ENCODE results near the gene CD274. TPM values are rescaled to one million over a fixed set of nuclear protein-coding genes. Genes with fewer than 3 reads are reported as not detected.
"Not testable (repeated sequence)": the region's sequence is repeated elsewhere in the genome, so short reads cannot be mapped to it uniquely, and the experiment has no call there.

Gene CD274
- total RNA-seq, 2 experiments from 2014 or later = 5.3 to 6.3 TPM

DNA sequence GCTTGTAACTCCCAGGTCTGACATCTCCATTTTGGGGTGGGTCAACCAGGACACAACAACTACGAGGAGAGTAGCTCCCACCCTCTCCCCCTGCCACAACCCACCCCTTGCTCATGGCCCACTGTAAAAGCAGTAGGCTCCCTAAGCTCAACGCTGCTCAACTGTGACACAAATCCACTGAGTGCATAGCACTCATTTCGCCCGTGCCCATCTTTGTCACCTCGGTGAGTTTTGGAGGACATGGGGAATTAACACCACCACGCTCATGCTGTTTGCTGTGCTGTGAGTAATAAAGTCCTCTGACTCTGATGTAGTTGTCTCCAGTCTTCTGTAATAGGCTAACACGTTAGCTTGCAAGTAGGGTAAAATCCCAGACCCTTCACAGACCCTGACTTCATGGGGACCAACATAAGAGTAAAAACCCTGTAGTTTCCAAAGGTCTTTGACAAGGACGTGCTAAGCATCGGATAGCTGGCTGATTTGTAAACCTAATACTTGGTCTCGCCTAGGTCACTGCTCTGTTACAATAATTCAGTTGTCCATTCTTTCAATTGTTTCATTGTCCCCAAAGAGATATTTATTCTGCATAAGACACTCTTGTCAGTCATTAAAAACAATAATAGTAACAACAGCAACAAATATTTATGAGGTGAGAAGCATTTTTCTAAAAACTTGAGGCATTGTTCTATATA is 20.3 kb upstream of the CD274 start:
- TF ChIP-seq, protein P1, sequence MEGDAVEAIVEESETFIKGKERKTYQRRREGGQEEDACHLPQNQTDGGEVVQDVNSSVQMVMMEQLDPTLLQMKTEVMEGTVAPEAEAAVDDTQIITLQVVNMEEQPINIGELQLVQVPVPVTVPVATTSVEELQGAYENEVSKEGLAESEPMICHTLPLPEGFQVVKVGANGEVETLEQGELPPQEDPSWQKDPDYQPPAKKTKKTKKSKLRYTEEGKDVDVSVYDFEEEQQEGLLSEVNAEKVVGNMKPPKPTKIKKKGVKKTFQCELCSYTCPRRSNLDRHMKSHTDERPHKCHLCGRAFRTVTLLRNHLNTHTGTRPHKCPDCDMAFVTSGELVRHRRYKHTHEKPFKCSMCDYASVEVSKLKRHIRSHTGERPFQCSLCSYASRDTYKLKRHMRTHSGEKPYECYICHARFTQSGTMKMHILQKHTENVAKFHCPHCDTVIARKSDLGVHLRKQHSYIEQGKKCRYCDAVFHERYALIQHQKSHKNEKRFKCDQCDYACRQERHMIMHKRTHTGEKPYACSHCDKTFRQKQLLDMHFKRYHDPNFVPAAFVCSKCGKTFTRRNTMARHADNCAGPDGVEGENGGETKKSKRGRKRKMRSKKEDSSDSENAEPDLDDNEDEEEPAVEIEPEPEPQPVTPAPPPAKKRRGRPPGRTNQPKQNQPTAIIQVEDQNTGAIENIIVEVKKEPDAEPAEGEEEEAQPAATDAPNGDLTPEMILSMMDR (IDR thresholded peaks at IDR 0.05) = no peak
- no peaks in the 10 kb centered on the region for H3K27me3 ChIP-seq (ENCODE audit: control insufficient read depth in 1 of 2, insufficient read depth in 2 of 2, low read length in 2 of 2)
- DNase-seq (no peak), ATAC-seq (ENCODE audit: poor library complexity) (no peak)
- Mint-ChIP-seq H3K9me3 (no peaks in the 10 kb centered on the region), H3K27me3 (no peaks in the 10 kb centered on the region), H3K36me3 (ENCODE audit: low read depth) (peaks cover 33% of the 10 kb centered on the region), H3K4me3 (no peak overlapping the region), H3K27ac (no peak overlapping the region), H3K4me1 (ENCODE audit: low read depth) (peaks cover 9% of the 10 kb centered on the region)
- POLR2A ChIA-PET = interaction anchor here (0.6 kb wide), 1 partner anchor 161 kb away, joined by 3 read pairs; no protein-coding TSS in a partner anchor
- no peaks in the 10 kb centered on the region for H3K4me1 ChIP-seq (ENCODE audit: insufficient read depth, low read length)
- peaks cover 0 to 11% of the 10 kb centered on the region in 2 experiments for H3K9me3 ChIP-seq (ENCODE audit: control insufficient read depth in 1 of 2, insufficient read depth in 1 of 2, low read length in 2 of 2)
- peaks cover 24% of the 10 kb centered on the region for H3K36me3 ChIP-seq (ENCODE audit: insufficient read depth, low read length)
- CTCF ChIA-PET = no interaction called here
- no peak overlapping the region for H3K27ac ChIP-seq (ENCODE audit: low read depth in 1 of 2, low read length in 2 of 2)
- no peak overlapping the region for H3K4me3 ChIP-seq (ENCODE audit: low read length)
- intact Hi-C loops (cut with DNase I, micrococcal nuclease) = loop anchor here in 1 of 2 experiments (5.0 to 10.0 kb wide), 3 partner anchors 355 to 668 kb away; a partner anchor contains a TSS

- Mint-ChIP-seq H3K27ac (no peak overlapping the region), H3K4me1 (ENCODE audit: low read depth) (peaks cover 14% of the 10 kb centered on the region), H3K27me3 (no peaks in the 10 kb centered on the region), H3K36me3 (ENCODE audit: low read depth) (peaks cover 42% of the 10 kb centered on the region), H3K9me3 (no peaks in the 10 kb centered on the region), H3K4me3 (no peak overlapping the region)
- no peak for ATAC-seq (ENCODE audit: poor library complexity)
- Histone ChIP-seq H3K27ac (ENCODE audit: low read depth in 1 of 2, low read length in 2 of 2) (no peak overlapping the region), H3K27me3 (ENCODE audit: control insufficient read depth in 1 of 2, insufficient read depth in 2 of 2, low read length in 2 of 2) (no peaks in the 10 kb centered on the region), H3K36me3 (ENCODE audit: insufficient read depth, low read length) (peaks cover 33% of the 10 kb centered on the region), H3K4me1 (ENCODE audit: insufficient read depth, low read length) (peaks cover 2% of the 10 kb centered on the region), H3K4me3 (ENCODE audit: low read length) (no peak overlapping the region), H3K9me3 (ENCODE audit: control insufficient read depth in 1 of 2, insufficient read depth in 1 of 2, low read length in 2 of 2) (peaks cover 0 to 11% of the 10 kb centered on the region in 2 experiments)
- POLR2A ChIA-PET = no interaction called here
- intact Hi-C loops (cut with DNase I, micrococcal nuclease) = loop anchor here in 1 of 2 experiments (10.0 kb wide), 1 partner anchor 574 kb away; a partner anchor contains a TSS
- TF ChIP-seq, protein P1 (IDR thresholded peaks at IDR 0.05) = no peak
- CTCF ChIA-PET = interaction anchor here (1.5 kb wide), 1 partner anchor 19 kb away, joined by 5 read pairs; the partner anchor contains the start of gene CD274
- no peak for DNase-seq
Observed at GRCh38 chr9:5430912-5431311, 19.4 kb upstream of the CD274 start.

- Histone ChIP-seq H3K9me3 (ENCODE audit: control insufficient read depth in 1 of 2, insufficient read depth in 1 of 2, low read length in 2 of 2) (peaks cover 0 to 11% of the 10 kb centered on the region in 2 experiments), H3K4me1 (ENCODE audit: insufficient read depth, low read length) (peaks cover 17% of the 10 kb centered on the region), H3K36me3 (ENCODE audit: insufficient read depth, low read length) (peaks cover 34% of the 10 kb centered on the region)
- ATAC-seq (ENCODE audit: poor library complexity); POLR2A ChIA-PET; H3K27ac Mint-ChIP-seq; H3K27me3 Mint-ChIP-seq; H3K4me3 ChIP-seq (ENCODE audit: low read length); H3K27me3 ChIP-seq (ENCODE audit: control insufficient read depth in 1 of 2, insufficient read depth in 2 of 2, low read length in 2 of 2); H3K27ac ChIP-seq (ENCODE audit: low read depth in 1 of 2, low read length in 2 of 2); H3K9me3 Mint-ChIP-seq; CTCF ChIA-PET; DNase-seq; H3K4me3 Mint-ChIP-seq: not testable (repeated sequence)
- Mint-ChIP-seq H3K4me1 (ENCODE audit: low read depth) (peaks cover 34% of the 10 kb centered on the region), H3K36me3 (ENCODE audit: low read depth) (peaks cover 60% of the 10 kb centered on the region)
- intact Hi-C loops (cut with DNase I, micrococcal nuclease) = loop anchor here in 1 of 2 experiments (10.0 kb wide), 1 partner anchor 572 kb away; a partner anchor contains a TSS
Observed at GRCh38 chr9:5432890-5433289, 17.5 kb upstream of the CD274 start.

DNA sequence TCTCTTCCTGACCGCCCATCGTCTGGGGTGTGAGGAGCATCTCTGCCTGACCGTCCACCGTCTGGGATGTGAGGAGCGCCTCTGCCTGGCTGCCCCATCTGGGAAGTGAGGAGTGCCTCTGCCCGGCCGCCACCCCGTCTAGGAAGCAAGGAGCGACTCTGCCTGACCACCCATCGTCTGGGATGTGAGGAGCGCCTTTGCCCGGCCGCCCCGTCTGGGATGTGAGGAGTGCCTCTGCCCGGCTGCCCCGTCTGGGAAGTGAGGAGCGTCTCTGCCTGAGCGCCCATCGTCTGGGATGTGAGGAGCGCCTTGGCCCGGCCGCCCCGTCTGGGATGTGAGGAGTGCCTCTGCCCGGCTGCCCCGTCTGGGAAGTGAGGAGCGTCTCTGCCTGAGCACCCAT is 17.0 kb upstream of the CD274 start:
- peaks cover 21% of the 10 kb centered on the region for H3K4me1 ChIP-seq (ENCODE audit: insufficient read depth, low read length)
- POLR2A ChIA-PET; H3K4me3 Mint-ChIP-seq; H3K27ac Mint-ChIP-seq; H3K27me3 Mint-ChIP-seq; H3K27ac ChIP-seq (ENCODE audit: low read depth in 1 of 2, low read length in 2 of 2); CTCF ChIA-PET; DNase-seq; ATAC-seq (ENCODE audit: poor library complexity); H3K4me3 ChIP-seq (ENCODE audit: low read length); H3K27me3 ChIP-seq (ENCODE audit: control insufficient read depth in 1 of 2, insufficient read depth in 2 of 2, low read length in 2 of 2); H3K9me3 Mint-ChIP-seq: not testable (repeated sequence)
- H3K36me3 Mint-ChIP-seq (ENCODE audit: low read depth) = peaks cover 63% of the 10 kb centered on the region
- H3K9me3 ChIP-seq (ENCODE audit: control insufficient read depth in 1 of 2, insufficient read depth in 1 of 2, low read length in 2 of 2) = peaks cover 0 to 11% of the 10 kb centered on the region in 2 experiments
- H3K4me1 Mint-ChIP-seq (ENCODE audit: low read depth) = peaks cover 38% of the 10 kb centered on the region
- H3K36me3 ChIP-seq (ENCODE audit: insufficient read depth, low read length) = peaks cover 34% of the 10 kb centered on the region
- intact Hi-C loops (cut with DNase I, micrococcal nuclease) = loop anchor here in 1 of 2 experiments (10.0 kb wide), 1 partner anchor 571 kb away; a partner anchor contains a TSS

GRCh38 chr9:5433841-5434810 is 16.2 kb upstream of the CD274 start:
- DNase-seq; POLR2A ChIA-PET; H3K27ac ChIP-seq (ENCODE audit: low read depth in 1 of 2, low read length in 2 of 2); ATAC-seq (ENCODE audit: poor library complexity); H3K4me3 Mint-ChIP-seq; H3K27me3 Mint-ChIP-seq; H3K27me3 ChIP-seq (ENCODE audit: control insufficient read depth in 1 of 2, insufficient read depth in 2 of 2, low read length in 2 of 2); H3K9me3 Mint-ChIP-seq; CTCF ChIA-PET; H3K4me3 ChIP-seq (ENCODE audit: low read length); H3K27ac Mint-ChIP-seq: not testable (repeated sequence)
- Histone ChIP-seq H3K36me3 (ENCODE audit: insufficient read depth, low read length) (peaks cover 34% of the 10 kb centered on the region), H3K9me3 (ENCODE audit: control insufficient read depth in 1 of 2, insufficient read depth in 1 of 2, low read length in 2 of 2) (peaks cover 0 to 11% of the 10 kb centered on the region in 2 experiments), H3K4me1 (ENCODE audit: insufficient read depth, low read length) (peaks cover 29% of the 10 kb centered on the region)
- H3K4me1 Mint-ChIP-seq (ENCODE audit: low read depth) = peaks cover 46% of the 10 kb centered on the region
- intact Hi-C loops (cut with DNase I, micrococcal nuclease) = loop anchor here in 1 of 2 experiments (10.0 kb wide), 1 partner anchor 571 kb away; a partner anchor contains a TSS
- peaks cover 59% of the 10 kb centered on the region for H3K36me3 Mint-ChIP-seq (ENCODE audit: low read depth)
